Cardiac muscle cell (in vitro differentiated cells and primary cell): ENCODE results near the gene PCGF6. TPM values are rescaled to one million over a fixed set of nuclear protein-coding genes. Genes with fewer than 3 reads are reported as not detected.
A peak's percentile ranks its signal among the peaks of the same experiment; 100 is the strongest.

ENCODE experiments used
- DNase-seq, 2 donors: peaks; one replicate each; pipeline versions ENCODE4 v3.0.0 to v3.0.0-alpha.2; 2010 to 2017; ENCODE audit warnings: low read depth in 1 of 2, low spot score in 1 of 2
- H3K27ac ChIP-seq: fragments of 200-600 bp; sonication (generic); 2 replicates; pipeline ENCODE4 v1.5.1; 2016
- H3K27me3 ChIP-seq: fragments of 200-600 bp; sonication (generic); 2 replicates; pipeline ENCODE4 v1.6.0; 2016; ENCODE audit warnings: control low read depth
- H3K36me3 ChIP-seq: fragments of 200-600 bp; sonication (generic); 2 replicates; pipeline ENCODE4 v1.5.1; 2016; ENCODE audit warnings: control low read depth
- H3K4me1 ChIP-seq: fragments of 200-600 bp; sonication (generic); 2 replicates; pipeline ENCODE4 v1.8.1; 2017; ENCODE audit warnings: low read depth, mild to moderate bottlenecking, mixed run types
- H3K4me3 ChIP-seq: fragments of 200-600 bp; sonication (generic); 2 replicates; pipeline ENCODE4 v1.5.1; 2016; ENCODE audit warnings: mild to moderate bottlenecking
- H3K9me3 ChIP-seq: fragments of 200-600 bp; sonication (generic); 2 replicates; pipeline ENCODE4 v1.5.1; 2017; ENCODE audit warnings: low read depth, mild to moderate bottlenecking, control low read depth
- polyA plus RNA-seq: library from polyadenylated mRNA; unstranded; fragments of >200 nt; fragmentation: Nextera tagmentation; extraction: Ambion mirVana; gene quantifications from 2 replicates; pipeline ENCODE4 v1.2.1, GENCODE V29; 2016
- total RNA-seq: library from RNA; depleted of rRNA; stranded (reverse); fragments of >200 nt; gene quantifications from 2 replicates; pipeline ENCODE4 v1.2.3, GENCODE V29; 2016
- TF ChIP-seq, protein P1 (sequence below): IDR thresholded peaks from 2 replicates; pipeline ENCODE4 v1.5.1; 2012; ENCODE audit warnings: low read depth, mild to moderate bottlenecking, low read length

PCGF6 gene
- total and polyA plus RNA-seq, 2 experiments from 2014 or later = 14.7 to 21.4 TPM

DNA sequence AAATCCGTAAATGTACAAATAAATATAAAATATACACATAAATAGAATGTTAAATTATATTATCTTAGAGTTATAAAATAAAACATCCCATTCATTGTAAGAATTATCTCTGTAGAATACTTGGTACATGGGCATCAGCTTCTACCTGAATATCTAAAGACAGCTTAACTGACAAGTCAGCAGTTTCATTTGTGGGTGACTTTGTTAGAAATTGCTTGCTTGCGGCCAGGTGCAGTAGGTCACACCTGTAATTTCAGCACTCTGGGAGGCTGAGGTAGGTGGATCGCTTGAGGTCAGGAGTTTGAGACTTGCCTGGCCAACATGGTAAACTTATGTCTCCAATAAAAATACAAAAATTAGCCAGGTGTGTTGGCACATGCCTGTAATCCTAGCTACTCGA, 14.6 kb downstream of the PCGF6 start:
- no peaks in the 10 kb centered on the region for H3K9me3 ChIP-seq
- H3K36me3 ChIP-seq = peaks cover 17% of the 10 kb centered on the region
- no peak for DNase-seq
- H3K27ac ChIP-seq = no peak overlapping the region
- no peak overlapping the region for H3K4me3 ChIP-seq
- TF ChIP-seq, protein P1, sequence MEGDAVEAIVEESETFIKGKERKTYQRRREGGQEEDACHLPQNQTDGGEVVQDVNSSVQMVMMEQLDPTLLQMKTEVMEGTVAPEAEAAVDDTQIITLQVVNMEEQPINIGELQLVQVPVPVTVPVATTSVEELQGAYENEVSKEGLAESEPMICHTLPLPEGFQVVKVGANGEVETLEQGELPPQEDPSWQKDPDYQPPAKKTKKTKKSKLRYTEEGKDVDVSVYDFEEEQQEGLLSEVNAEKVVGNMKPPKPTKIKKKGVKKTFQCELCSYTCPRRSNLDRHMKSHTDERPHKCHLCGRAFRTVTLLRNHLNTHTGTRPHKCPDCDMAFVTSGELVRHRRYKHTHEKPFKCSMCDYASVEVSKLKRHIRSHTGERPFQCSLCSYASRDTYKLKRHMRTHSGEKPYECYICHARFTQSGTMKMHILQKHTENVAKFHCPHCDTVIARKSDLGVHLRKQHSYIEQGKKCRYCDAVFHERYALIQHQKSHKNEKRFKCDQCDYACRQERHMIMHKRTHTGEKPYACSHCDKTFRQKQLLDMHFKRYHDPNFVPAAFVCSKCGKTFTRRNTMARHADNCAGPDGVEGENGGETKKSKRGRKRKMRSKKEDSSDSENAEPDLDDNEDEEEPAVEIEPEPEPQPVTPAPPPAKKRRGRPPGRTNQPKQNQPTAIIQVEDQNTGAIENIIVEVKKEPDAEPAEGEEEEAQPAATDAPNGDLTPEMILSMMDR = no peak
- H3K4me1 ChIP-seq = no peaks in the 10 kb centered on the region
- H3K27me3 ChIP-seq = no peaks in the 10 kb centered on the region

DNA sequence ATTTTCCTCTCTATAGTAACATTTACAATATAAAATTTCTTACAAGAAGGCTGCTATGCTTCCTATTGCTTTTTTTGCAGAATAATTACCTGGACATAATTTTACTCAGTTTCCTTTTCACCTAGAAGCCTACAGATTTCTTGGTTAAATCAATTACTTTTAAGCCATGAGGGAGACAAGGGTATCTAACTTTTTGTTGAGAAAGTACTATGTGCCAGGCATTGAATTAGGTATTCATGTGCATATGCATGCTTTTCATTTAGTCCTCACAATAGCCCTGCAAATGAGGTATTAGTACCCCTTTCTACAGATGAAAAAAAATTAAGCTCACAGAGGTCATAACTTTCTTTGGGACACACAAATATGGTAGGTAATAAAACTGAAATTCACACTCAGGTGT, 16.4 kb downstream of the PCGF6 start:
- no peak for DNase-seq
- TF ChIP-seq, protein P1 = no peak
- Histone ChIP-seq H3K9me3 (no peaks in the 10 kb centered on the region), H3K36me3 (peaks cover 27% of the 10 kb centered on the region), H3K4me1 (no peaks in the 10 kb centered on the region), H3K4me3 (no peak overlapping the region), H3K27me3 (no peaks in the 10 kb centered on the region), H3K27ac (no peak overlapping the region)

GRCh38 chr10:103333934-103334520, 16.9 kb downstream of the PCGF6 start:
- DNase-seq = peak; percentile 19 to 28

DNA sequence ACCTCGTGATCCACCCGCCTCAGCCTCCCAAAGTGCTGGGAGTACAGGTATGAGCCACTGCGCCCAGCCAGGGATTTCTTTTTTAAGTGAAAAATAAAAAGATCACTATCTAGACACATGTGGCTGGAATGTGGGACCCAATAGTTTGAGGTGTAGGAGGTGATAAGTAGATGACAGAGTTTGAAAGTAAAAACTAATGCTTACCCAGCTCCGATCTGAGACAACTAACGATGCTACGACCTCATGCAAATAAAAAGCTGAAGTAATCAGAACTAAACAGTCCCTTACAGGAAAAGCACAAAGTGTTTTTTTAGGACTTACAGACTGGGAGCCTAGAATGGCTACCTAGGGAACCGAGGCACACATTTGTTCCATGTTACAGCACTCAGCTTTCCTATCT, 23.0 kb downstream of the PCGF6 start:
- H3K27ac ChIP-seq = no peak overlapping the region
- no peaks in the 10 kb centered on the region for H3K27me3 ChIP-seq
- TF ChIP-seq, protein P1 = no peak
- no peak for DNase-seq
- H3K9me3 ChIP-seq = no peaks in the 10 kb centered on the region
- H3K4me3 ChIP-seq = no peak overlapping the region
- H3K4me1 ChIP-seq = no peaks in the 10 kb centered on the region
- H3K36me3 ChIP-seq = peaks cover 43% of the 10 kb centered on the region

More at GRCh38 chr10:103333934-103334520, 16.9 kb downstream of the PCGF6 start:
- no peak overlapping the region for H3K4me3 ChIP-seq
- no peaks in the 10 kb centered on the region for H3K9me3 ChIP-seq
- H3K36me3 ChIP-seq = peaks cover 26% of the 10 kb centered on the region
- no peaks in the 10 kb centered on the region for H3K4me1 ChIP-seq
- TF ChIP-seq, protein P1 = peak; percentile 64
- no peak overlapping the region for H3K27ac ChIP-seq
- no peaks in the 10 kb centered on the region for H3K27me3 ChIP-seq

DNA sequence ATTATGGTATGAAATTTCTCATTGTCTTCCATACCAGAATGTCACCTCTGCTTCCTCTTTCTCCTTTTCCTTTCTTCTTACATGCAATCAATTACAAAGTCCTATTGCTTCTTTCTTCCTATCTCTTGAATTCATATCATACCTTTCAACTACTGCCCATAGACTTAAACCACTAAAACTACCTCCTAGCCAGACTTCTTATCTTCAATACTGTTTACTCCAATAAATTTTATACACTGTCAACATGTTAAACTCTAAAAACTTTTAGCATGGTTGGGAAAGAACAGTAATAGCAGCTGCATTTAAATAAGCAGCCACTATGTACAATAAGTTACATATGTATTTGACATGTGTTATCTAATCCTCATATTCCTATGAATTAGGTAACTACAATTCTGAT, 34.9 kb downstream of the PCGF6 start:
- Histone ChIP-seq H3K27me3 (no peaks in the 10 kb centered on the region), H3K36me3 (peaks cover 44% of the 10 kb centered on the region), H3K27ac (no peak overlapping the region), H3K4me1 (no peaks in the 10 kb centered on the region), H3K9me3 (no peaks in the 10 kb centered on the region), H3K4me3 (no peak overlapping the region)
- TF ChIP-seq, protein P1 = no peak
- DNase-seq = no peak
